SK-N-SH (cell line): ENCODE measurements around the gene UST. TPM values are rescaled to one million over a fixed set of nuclear protein-coding genes. Genes with fewer than 3 reads are reported as not detected.

Experiments
- CTCF ChIA-PET: fragments of 300-600, 350-600 bp; formaldehyde crosslinking; extraction: SDS; loops from one replicate; lab custom pipeline; 2021; lab: Yijun Ruan, JAX
- POLR2A ChIA-PET: fragments of 350-600 bp; sonication (Branson Sonifier 250); formaldehyde crosslinking; extraction: SDS; loops from one replicate; lab custom pipeline; 2020; ENCODE audit warnings: antibody characterized with exemption, inconsistent platforms; lab: Yijun Ruan, JAX
- DNase-seq: peaks from one replicate; pipeline ENCODE4 v3.0.0; 2012
- H2AFZ ChIP-seq: fragments of 200-600 bp; sonication (generic); 2 replicates; pipeline ENCODE4 v1.8.1; 2016; ENCODE audit warnings: antibody characterized with exemption, mild to moderate bottlenecking, low read depth
- H3F3A ChIP-seq: fragments of 200-600 bp; sonication (generic); replicated peaks from 2 replicates; pipeline ENCODE3; 2016; ENCODE audit warnings: antibody characterized with exemption, mild to moderate bottlenecking; ENCODE audit not compliant: insufficient read depth
- H3K27ac ChIP-seq, 2 experiments: fragments of 200-500 bp in 1 of 2; fragments of 200-600 bp in 1 of 2; sonication (Bioruptor generic) in 1 of 2; sonication (generic), shearing (Covaris generic) in 1 of 2; 2 replicates each; pipeline versions ENCODE4 v1.5.1 to v1.6.1; 2014 to 2016; ENCODE audit warnings: low read depth in 2 of 2, inconsistent platforms in 1 of 2, low read length in 1 of 2, mild to moderate bottlenecking in 1 of 2, mixed read lengths in 1 of 2
- H3K27me3 ChIP-seq: fragments of 200-600 bp; sonication (generic), shearing (Covaris generic); 2 replicates; pipeline ENCODE4 v1.6.1; 2016; ENCODE audit warnings: mixed run types; ENCODE audit not compliant: insufficient read depth
- H3K36me3 ChIP-seq, 2 experiments: fragments of 200-500 bp in 1 of 2; fragments of 200-600 bp in 1 of 2; sonication (Bioruptor generic) in 1 of 2; sonication (generic) in 1 of 2; replicated peaks in 1 of 2; 2 replicates each; pipeline versions ENCODE3 to v1.5.1; 2014 to 2016; ENCODE audit warnings: low read length in 1 of 2, mild to moderate bottlenecking in 1 of 2; ENCODE audit not compliant: insufficient read depth in 2 of 2, control insufficient read depth in 1 of 2
- H3K4me1 ChIP-seq, 2 experiments: fragments of 200-500 bp in 1 of 2; fragments of 200-600 bp in 1 of 2; sonication (Bioruptor generic) in 1 of 2; sonication (generic), shearing (Covaris generic) in 1 of 2; 2 replicates each; pipeline versions ENCODE4 v1.5.1 to v1.6.1; 2014 to 2016; ENCODE audit warnings: low read depth in 1 of 2, low read length in 1 of 2, mixed run types in 1 of 2; ENCODE audit not compliant: insufficient read depth in 2 of 2, control insufficient read depth in 1 of 2
- H3K4me2 ChIP-seq: fragments of 200-600 bp; sonication (generic), shearing (Covaris generic); 2 replicates; pipeline ENCODE4 v1.6.1; 2017; ENCODE audit warnings: mixed run types
- H3K4me3 ChIP-seq, 2 experiments: fragments of 200-500 bp in 1 of 2; fragments of 200-600 bp in 1 of 2; sonication (Bioruptor generic) in 1 of 2; sonication (generic), shearing (Covaris generic) in 1 of 2; 2 replicates each; pipeline versions ENCODE4 v1.5.1 to v1.8.1; 2014 to 2016; ENCODE audit warnings: low read depth in 2 of 2, inconsistent platforms in 1 of 2, low read length in 1 of 2, mild to moderate bottlenecking in 1 of 2, mixed read lengths in 1 of 2, moderate library complexity in 1 of 2
- H3K79me2 ChIP-seq: fragments of 200-600 bp; sonication (generic); 2 replicates; pipeline ENCODE4 v1.8.1; 2017; ENCODE audit warnings: mild to moderate bottlenecking; ENCODE audit not compliant: insufficient read depth
- H3K9ac ChIP-seq: fragments of 200-600 bp; sonication (generic); 2 replicates; pipeline ENCODE4 v1.6.1; 2017; ENCODE audit warnings: mixed run types
- H3K9me2 ChIP-seq: fragments of 200-600 bp; sonication (generic); 2 replicates; pipeline ENCODE4 v1.6.1; 2017; ENCODE audit warnings: mixed run types
- H3K9me3 ChIP-seq: fragments of 200-600 bp; sonication (generic); 2 replicates; pipeline ENCODE4 v1.6.1; 2017; ENCODE audit warnings: mixed run types, mild to moderate bottlenecking, moderate library complexity
- H4K20me1 ChIP-seq: fragments of 200-600 bp; sonication (generic); 2 replicates; pipeline ENCODE4 v1.6.1; 2017; ENCODE audit warnings: mild to moderate bottlenecking, mixed run types; ENCODE audit not compliant: insufficient read depth
- EP300 ChIP-seq, 2 experiments: IDR thresholded peaks; 2 replicates each; pipeline versions ENCODE4 v1.4.0 to v1.6.1; 2012; ENCODE audit warnings: borderline replicate concordance in 1 of 2, low read depth in 1 of 2, low read length in 1 of 2
- EZH2phosphoT487 ChIP-seq: fragments of 200-600 bp; sonication (generic); IDR thresholded peaks from 2 replicates; pipeline ENCODE4 v1.6.1; 2017; ENCODE audit warnings: low read depth, mixed run types, mild to moderate bottlenecking, antibody characterized with exemption, moderate library complexity, borderline replicate concordance
- FOXJ3 ChIP-seq: sonication (generic); formaldehyde crosslinking; IDR thresholded peaks from 2 replicates; pipeline ENCODE4 v1.5.1; 2020; ENCODE audit warnings: mild to moderate bottlenecking, missing genetic modification reagents
- FOXM1 ChIP-seq: IDR thresholded peaks from 2 replicates; pipeline ENCODE4 v1.4.0; 2012; ENCODE audit warnings: low read depth, mild to moderate bottlenecking
- GABPA ChIP-seq: IDR thresholded peaks from 2 replicates; pipeline ENCODE4 v1.4.0; 2012; ENCODE audit warnings: low read depth, mild to moderate bottlenecking
- MAX ChIP-seq: IDR thresholded peaks from 2 replicates; pipeline ENCODE4 v1.4.0; 2012; ENCODE audit warnings: low read depth
- MEF2A ChIP-seq: IDR thresholded peaks from 2 replicates; pipeline ENCODE4 v1.4.0; 2012; ENCODE audit warnings: low read depth, borderline replicate concordance
- MXI1 ChIP-seq: IDR thresholded peaks from 2 replicates; pipeline ENCODE4 v1.6.1; 2012; ENCODE audit warnings: mild to moderate bottlenecking, low read depth, low read length, improper control_type of control experiment
- NFIC ChIP-seq: IDR thresholded peaks from 2 replicates; pipeline ENCODE4 v1.4.0; 2012; ENCODE audit warnings: borderline replicate concordance
- NRF1 ChIP-seq: IDR thresholded peaks from 2 replicates; pipeline ENCODE4 v1.6.1; 2012; ENCODE audit warnings: low read depth, mild to moderate bottlenecking, low read length
- RAD21 ChIP-seq: IDR thresholded peaks from 2 replicates; pipeline ENCODE4 v1.6.1; 2012; ENCODE audit warnings: mild to moderate bottlenecking, low read length
- RCOR1 ChIP-seq: fragments of 150-350 bp; IDR thresholded peaks from 2 replicates; pipeline ENCODE4 v1.6.1; 2017; ENCODE audit warnings: antibody characterized with exemption, low read length
- RFX5 ChIP-seq: IDR thresholded peaks from 2 replicates; pipeline ENCODE4 v1.6.1; 2012; ENCODE audit warnings: mild to moderate bottlenecking, improper control_type of control experiment, low read length
- RXRA ChIP-seq: IDR thresholded peaks from 2 replicates; pipeline ENCODE4 v1.4.0; 2012; ENCODE audit warnings: low read depth, mild to moderate bottlenecking, borderline replicate concordance
- TAF1 ChIP-seq: IDR thresholded peaks from 2 replicates; pipeline ENCODE4 v1.6.1; 2012; ENCODE audit warnings: low read depth, mild to moderate bottlenecking, low read length, moderate library complexity, borderline replicate concordance
- TCF12 ChIP-seq: IDR thresholded peaks from 2 replicates; pipeline ENCODE4 v1.4.0; 2012
- TEAD4 ChIP-seq: IDR thresholded peaks from 2 replicates; pipeline ENCODE4 v1.4.0; 2012; ENCODE audit warnings: mild to moderate bottlenecking, borderline replicate concordance; ENCODE audit not compliant: insufficient read depth
- USF2 ChIP-seq: fragments of 150-350 bp; IDR thresholded peaks from 2 replicates; pipeline ENCODE4 v1.6.1; 2017; ENCODE audit warnings: antibody characterized with exemption, low read length, low read depth, borderline replicate concordance
- YY1 ChIP-seq: IDR thresholded peaks from 2 replicates; pipeline ENCODE4 v1.4.0; 2012; ENCODE audit warnings: low read depth, mild to moderate bottlenecking
- WGBS: methylation state at CpG from one replicate; pipeline ENCODE4 v1.1.6; 2017; ENCODE audit warnings: low lambda C conversion rate; 5-methylcytosine and 5-hydroxymethylcytosine counted together
- polyA plus RNA-seq, 3 experiments: library from polyadenylated mRNA; depleted of rRNA; stranded (reverse); fragments of >200 nt; gene quantifications; 2 replicates each; pipeline ENCODE4 v1.2.3, GENCODE V29; 2012
- TF ChIP-seq, protein P1 (sequence below): fragments of 150-350 bp; IDR thresholded peaks from 2 replicates; pipeline ENCODE4 v1.6.1; 2016; ENCODE audit warnings: mild to moderate bottlenecking, low read depth, low read length
- TF ChIP-seq, protein P2 (sequence below): IDR thresholded peaks from 2 replicates; pipeline ENCODE4 v1.4.0; 2012; ENCODE audit warnings: low read depth, borderline replicate concordance
- TF ChIP-seq, protein P3 (sequence below): IDR thresholded peaks from 2 replicates; pipeline ENCODE4 v1.4.0; 2012; ENCODE audit warnings: low read depth, borderline replicate concordance

UST gene
- polyA plus RNA-seq, 1 of the 3 experiments (the other 2 are of a cell fraction): 1.7 TPM

GRCh38 chr6:148830614-148831013, 83.8 kb downstream of the UST start (continued):
- TF ChIP-seq EP300 (IDR thresholded peaks at IDR 0.05; ENCODE audit: borderline replicate concordance in 1 of 2, low read depth in 1 of 2, low read length in 1 of 2) (no peak), MEF2A (no peak), FOXM1 (no peak), TEAD4 (no peak), YY1 (no peak)
- TF ChIP-seq, protein P1, sequence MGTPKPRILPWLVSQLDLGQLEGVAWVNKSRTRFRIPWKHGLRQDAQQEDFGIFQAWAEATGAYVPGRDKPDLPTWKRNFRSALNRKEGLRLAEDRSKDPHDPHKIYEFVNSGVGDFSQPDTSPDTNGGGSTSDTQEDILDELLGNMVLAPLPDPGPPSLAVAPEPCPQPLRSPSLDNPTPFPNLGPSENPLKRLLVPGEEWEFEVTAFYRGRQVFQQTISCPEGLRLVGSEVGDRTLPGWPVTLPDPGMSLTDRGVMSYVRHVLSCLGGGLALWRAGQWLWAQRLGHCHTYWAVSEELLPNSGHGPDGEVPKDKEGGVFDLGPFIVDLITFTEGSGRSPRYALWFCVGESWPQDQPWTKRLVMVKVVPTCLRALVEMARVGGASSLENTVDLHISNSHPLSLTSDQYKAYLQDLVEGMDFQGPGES: no peak

DNA sequence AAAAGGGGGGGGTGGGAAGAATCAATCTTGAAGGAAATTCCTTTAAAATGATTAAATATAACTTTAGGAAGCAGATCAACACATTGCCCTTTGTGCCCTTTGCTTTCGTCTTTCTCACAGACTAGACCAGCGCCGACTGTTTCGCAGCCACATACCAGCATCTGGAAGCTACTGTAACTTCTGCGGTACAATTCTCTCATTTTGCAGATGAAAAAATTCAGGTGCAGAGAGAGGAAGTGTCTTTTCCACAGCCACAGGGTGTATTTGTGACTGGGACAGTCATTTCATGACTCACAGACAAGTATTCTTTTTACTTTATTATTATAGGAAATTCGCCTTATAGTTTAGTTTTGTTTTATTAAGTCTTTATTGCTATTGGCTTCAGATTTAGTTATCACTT, 84.2 kb downstream of the UST start:
- no peak overlapping the region for H3K9ac ChIP-seq
- CTCF ChIA-PET: no interaction called here
- H3K36me3 ChIP-seq: no peaks in the 10 kb centered on the region
- no peaks in the 10 kb centered on the region for H3K9me3 ChIP-seq
- DNase-seq: no peak
- H2AFZ ChIP-seq: no peak overlapping the region
- 30% methylated on average over 6 of the region's 6 CpGs for WGBS
- H3K9me2 ChIP-seq: no peaks in the 10 kb centered on the region
- H3K27me3 ChIP-seq: peaks cover 12% of the 10 kb centered on the region; the same call in 1 of the 2 replicates
- peak overlapping the region; percentile 19; the same call in 1 of the 2 replicates for H3K4me2 ChIP-seq
- no peaks in the 10 kb centered on the region for H3K4me1 ChIP-seq
- TF ChIP-seq MAX (no peak), EZH2phosphoT487 (no peak), NFIC (no peak), MXI1 (no peak), RCOR1 (no peak), TCF12 (no peak)
- TF ChIP-seq, protein P2, sequence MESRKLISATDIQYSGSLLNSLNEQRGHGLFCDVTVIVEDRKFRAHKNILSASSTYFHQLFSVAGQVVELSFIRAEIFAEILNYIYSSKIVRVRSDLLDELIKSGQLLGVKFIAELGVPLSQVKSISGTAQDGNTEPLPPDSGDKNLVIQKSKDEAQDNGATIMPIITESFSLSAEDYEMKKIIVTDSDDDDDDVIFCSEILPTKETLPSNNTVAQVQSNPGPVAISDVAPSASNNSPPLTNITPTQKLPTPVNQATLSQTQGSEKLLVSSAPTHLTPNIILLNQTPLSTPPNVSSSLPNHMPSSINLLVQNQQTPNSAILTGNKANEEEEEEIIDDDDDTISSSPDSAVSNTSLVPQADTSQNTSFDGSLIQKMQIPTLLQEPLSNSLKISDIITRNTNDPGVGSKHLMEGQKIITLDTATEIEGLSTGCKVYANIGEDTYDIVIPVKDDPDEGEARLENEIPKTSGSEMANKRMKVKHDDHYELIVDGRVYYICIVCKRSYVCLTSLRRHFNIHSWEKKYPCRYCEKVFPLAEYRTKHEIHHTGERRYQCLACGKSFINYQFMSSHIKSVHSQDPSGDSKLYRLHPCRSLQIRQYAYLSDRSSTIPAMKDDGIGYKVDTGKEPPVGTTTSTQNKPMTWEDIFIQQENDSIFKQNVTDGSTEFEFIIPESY: no peak
- TF ChIP-seq, all 33 proteins: peak for 0
- peaks cover 4% of the 10 kb centered on the region for H3F3A ChIP-seq
- no peaks in the 10 kb centered on the region for H3K79me2 ChIP-seq
- POLR2A ChIA-PET: no interaction called here
- no peak overlapping the region for H3K27ac ChIP-seq
- H4K20me1 ChIP-seq: no peaks in the 10 kb centered on the region
- H3K4me3 ChIP-seq: no peak overlapping the region

DNA sequence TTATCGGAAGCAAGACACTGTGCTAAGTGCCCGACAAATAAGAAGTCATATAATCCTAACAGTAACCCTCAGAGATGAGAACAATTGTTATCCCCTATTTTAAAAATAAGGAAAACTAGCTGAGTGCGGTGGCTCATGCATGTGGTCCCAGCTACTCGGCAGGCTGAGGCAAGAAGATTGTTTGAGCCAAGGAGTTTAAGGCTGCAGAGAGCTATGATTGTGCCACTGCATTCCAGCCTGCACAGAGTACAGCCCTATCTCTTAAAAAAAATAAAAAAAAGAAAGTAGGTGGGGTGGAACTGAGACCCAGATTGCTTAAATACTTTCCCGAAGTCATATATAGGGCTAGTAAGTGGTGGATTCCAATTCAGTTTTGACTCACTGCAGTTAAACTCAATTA, 84.7 kb downstream of the UST start:
- H4K20me1 ChIP-seq: no peaks in the 10 kb centered on the region
- DNase-seq: no peak
- H3K36me3 ChIP-seq: no peaks in the 10 kb centered on the region
- H3K4me2 ChIP-seq: no peak overlapping the region
- H3F3A ChIP-seq: peaks cover 4% of the 10 kb centered on the region
- no peak overlapping the region for H3K27ac ChIP-seq
- no peaks in the 10 kb centered on the region for H3K9me3 ChIP-seq
- H3K79me2 ChIP-seq: no peaks in the 10 kb centered on the region
- WGBS: 5% methylated on average over 5 of the region's 5 CpGs
- CTCF ChIA-PET: no interaction called here
- peaks cover 12% of the 10 kb centered on the region; the same call in 1 of the 2 replicates for H3K27me3 ChIP-seq
- H3K4me1 ChIP-seq: no peaks in the 10 kb centered on the region
- no peaks in the 10 kb centered on the region for H3K9me2 ChIP-seq
- H2AFZ ChIP-seq: no peak overlapping the region
- no peak overlapping the region for H3K9ac ChIP-seq
- POLR2A ChIA-PET: no interaction called here
- no peak overlapping the region for H3K4me3 ChIP-seq
- no peak for TF ChIP-seq USF2
- TF ChIP-seq, protein P3, sequence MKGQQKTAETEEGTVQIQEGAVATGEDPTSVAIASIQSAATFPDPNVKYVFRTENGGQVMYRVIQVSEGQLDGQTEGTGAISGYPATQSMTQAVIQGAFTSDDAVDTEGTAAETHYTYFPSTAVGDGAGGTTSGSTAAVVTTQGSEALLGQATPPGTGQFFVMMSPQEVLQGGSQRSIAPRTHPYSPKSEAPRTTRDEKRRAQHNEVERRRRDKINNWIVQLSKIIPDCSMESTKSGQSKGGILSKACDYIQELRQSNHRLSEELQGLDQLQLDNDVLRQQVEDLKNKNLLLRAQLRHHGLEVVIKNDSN: no peak
- TF ChIP-seq RAD21: no peak
- no peak for TF ChIP-seq TAF1
- no peak for TF ChIP-seq RFX5
- TF ChIP-seq FOXJ3: no peak
- no peak for TF ChIP-seq GABPA
- no peak for TF ChIP-seq EZH2phosphoT487
- TF ChIP-seq RXRA: no peak
- no peak for TF ChIP-seq NRF1
- TF ChIP-seq RCOR1: no peak
